PFSK-1 (cell line): ENCODE data around the gene LIMS2.

Source experiments
- FOXP2 ChIP-seq: optimal IDR thresholded peaks from 2 replicates; pipeline ENCODE3; 2011; ENCODE audit warnings: borderline replicate concordance, control low read depth, inconsistent platforms; ENCODE audit not compliant: insufficient read depth; ENCODE audit errors: extremely low read length, extremely low read depth
- POLR2AphosphoS5 ChIP-seq: IDR thresholded peaks from 2 replicates; pipeline ENCODE4 v1.6.1; 2012; ENCODE audit warnings: low read depth, mild to moderate bottlenecking, control low read depth, low read length, moderate library complexity
- REST ChIP-seq, 2 experiments: IDR thresholded peaks; 2 replicates each; pipeline versions ENCODE4 v1.6.1 to v1.8.0; 2011 to 2012; ENCODE audit warnings: low read depth in 2 of 2, low read length in 2 of 2, control low read depth in 1 of 2, inconsistent platforms in 1 of 2, mild to moderate bottlenecking in 1 of 2, moderate library complexity in 1 of 2; ENCODE audit not compliant: insufficient read depth in 1 of 2
- SIN3A ChIP-seq: IDR thresholded peaks from 2 replicates; pipeline ENCODE4 v1.6.1; 2012; ENCODE audit warnings: mild to moderate bottlenecking, low read length, moderate library complexity, borderline replicate concordance; ENCODE audit not compliant: insufficient read depth
- TAF1 ChIP-seq: IDR thresholded peaks from 2 replicates; pipeline ENCODE4 v1.6.1; 2012; ENCODE audit warnings: low read length, control low read depth, borderline replicate concordance; ENCODE audit not compliant: insufficient read depth

Gene LIMS2

GRCh38 chr2:127629637-127630036 is 45.7 kb downstream of the LIMS2 start:
- TF ChIP-seq POLR2AphosphoS5, result no peak
- TF ChIP-seq TAF1, result no peak
- TF ChIP-seq SIN3A, result no peak
- TF ChIP-seq REST (IDR thresholded peaks at IDR 0.05; ENCODE audit: insufficient read depth in 1 of 2, low read depth in 2 of 2, low read length in 2 of 2), result no peak
- TF ChIP-seq FOXP2, result no peak

DNA sequence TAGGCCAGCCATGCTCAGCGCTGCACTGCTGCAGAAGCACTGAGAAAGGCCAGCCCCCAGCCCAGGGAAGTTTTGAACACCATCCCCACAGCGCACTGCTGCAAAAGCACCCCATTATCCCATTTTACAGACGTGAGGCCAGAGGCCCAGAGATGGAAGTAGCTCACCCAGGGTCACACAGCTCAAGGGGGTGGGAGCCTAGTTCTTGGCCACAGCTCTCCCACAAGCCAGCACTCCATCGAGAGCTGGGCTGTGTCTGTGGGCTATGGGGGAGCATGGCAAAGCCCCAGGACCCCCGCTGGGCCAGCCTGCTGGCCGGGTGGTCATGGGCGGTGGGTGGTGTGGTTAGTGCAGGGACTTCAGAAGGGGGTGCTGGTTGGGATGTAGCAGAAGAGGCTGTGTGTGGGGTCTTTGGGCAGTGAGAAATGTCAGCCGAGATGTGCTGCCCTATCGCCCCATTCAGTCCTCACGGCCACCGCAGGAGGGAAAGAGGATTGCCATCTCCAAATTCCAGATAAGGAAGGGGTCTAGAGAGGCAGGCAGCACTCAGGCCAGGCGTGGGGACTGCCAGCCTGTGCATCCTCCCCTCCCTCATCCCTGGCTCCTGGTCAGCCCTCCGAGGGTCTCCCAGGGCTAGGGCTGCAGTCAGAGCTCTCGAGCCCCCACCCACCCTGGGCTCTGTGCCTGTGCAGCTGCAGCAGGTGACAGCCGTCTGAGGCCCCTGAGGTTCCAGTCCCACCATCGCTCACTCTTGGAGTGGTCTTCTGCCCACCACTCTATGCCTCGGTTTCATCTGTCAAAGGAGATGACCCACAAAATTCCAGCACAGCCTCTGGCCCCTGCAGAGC is 46.3 kb downstream of the LIMS2 start:
- TF ChIP-seq SIN3A, result no peak
- no peak for TF ChIP-seq TAF1
- no peak for TF ChIP-seq POLR2AphosphoS5
- TF ChIP-seq REST (IDR thresholded peaks at IDR 0.05; ENCODE audit: insufficient read depth in 1 of 2, low read depth in 2 of 2, low read length in 2 of 2), result no peak
- no peak for TF ChIP-seq FOXP2

GRCh38 chr2:127627740-127628571 is 47.4 kb downstream of the LIMS2 start:
- TF ChIP-seq TAF1, result no peak
- no peak for TF ChIP-seq REST (IDR thresholded peaks at IDR 0.05; ENCODE audit: insufficient read depth in 1 of 2, low read depth in 2 of 2, low read length in 2 of 2)
- TF ChIP-seq FOXP2, result no peak
- no peak for TF ChIP-seq POLR2AphosphoS5
- no peak for TF ChIP-seq SIN3A

DNA sequence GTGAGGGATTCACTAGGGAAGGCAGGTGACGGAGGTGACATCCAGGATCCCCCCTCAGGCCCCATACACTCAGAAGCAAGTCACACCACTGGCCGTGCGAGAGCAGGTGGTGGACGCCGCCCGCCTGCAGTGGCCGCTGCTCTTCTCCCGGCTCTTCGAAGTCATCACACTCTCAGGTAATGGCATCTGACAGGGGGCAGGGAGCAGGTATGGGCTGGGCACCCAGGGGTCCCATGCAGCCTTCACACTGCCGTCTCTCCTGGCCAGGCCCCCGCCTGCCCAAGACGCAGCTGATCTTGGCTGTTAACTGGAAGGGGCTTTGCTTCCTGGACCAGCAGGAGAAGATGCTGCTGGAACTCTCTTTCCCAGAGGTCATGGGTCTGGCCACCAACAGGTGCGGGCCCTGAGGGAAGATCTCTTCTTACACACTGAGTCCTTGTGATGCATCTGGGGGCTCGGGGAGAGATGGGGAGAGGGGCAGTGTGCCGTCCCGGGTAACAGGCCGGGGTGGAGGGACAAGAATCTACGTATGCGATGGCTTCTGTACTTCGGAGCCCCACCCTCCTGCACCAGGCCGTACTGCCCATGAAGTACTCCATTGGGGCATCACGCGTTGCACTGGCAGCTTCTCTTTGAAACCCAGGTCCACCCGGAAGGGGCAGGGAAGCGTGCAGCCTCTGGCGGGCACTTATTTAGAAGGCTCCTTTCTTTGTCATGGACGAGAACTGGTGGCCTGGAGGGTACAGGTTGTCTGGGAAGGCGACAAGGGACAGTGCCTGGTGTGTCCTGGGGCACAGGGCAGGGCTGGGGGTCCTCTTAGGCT is 48.2 kb downstream of the LIMS2 start:
- TF ChIP-seq SIN3A (no peak), FOXP2 (no peak), TAF1 (no peak)

GRCh38 chr2:127626175-127626574 is 49.2 kb downstream of the LIMS2 start:
- TF ChIP-seq FOXP2 (no peak), SIN3A (no peak)

- TF ChIP-seq SIN3A (no peak), TAF1 (no peak), POLR2AphosphoS5 (no peak), REST (IDR thresholded peaks at IDR 0.05; ENCODE audit: insufficient read depth in 1 of 2, low read depth in 2 of 2, low read length in 2 of 2) (no peak), FOXP2 (no peak)
Observed at GRCh38 chr2:127625572-127625951, 49.8 kb downstream of the LIMS2 start.
